PC-3 (cell line): ENCODE data around the gene TMEM43. TPM values are rescaled to one million over a fixed set of nuclear protein-coding genes. Genes with fewer than 3 reads are reported as not detected.

Experiments
- ATAC-seq: fragments of 200-7000 bp; cut with Tn5 transposase; 2 replicates; pipeline ENCODE4 v1.9.1; 2020; ENCODE audit warnings: mild to moderate bottlenecking, moderate library complexity
- BruUV-seq: library from RNA; stranded (reverse); fragments of 400-500 nt; replicated peaks from 2 replicates; lab custom pipeline; 2021; lab: Mats Ljungman, UMichigan
- CTCF ChIA-PET: fragments of 300-600 bp; sonication (Branson Sonifier 250); formaldehyde crosslinking; loops from one replicate; lab custom pipeline; 2022; ENCODE audit warnings: antibody characterized with exemption; lab: Charles Lee
- POLR2A ChIA-PET: fragments of 300-600 bp; sonication (Branson Sonifier 250); formaldehyde crosslinking; loops from one replicate; lab custom pipeline; 2022; ENCODE audit warnings: antibody characterized with exemption; ENCODE audit not compliant: unreplicated experiment; lab: Charles Lee
- DNase-seq: peaks from one replicate; pipeline ENCODE4 v3.0.0-alpha.2; 2015
- H2AFZ ChIP-seq: fragments of 300-600 bp; sonication (generic); 2 replicates; pipeline ENCODE4 v1.6.0; 2016; ENCODE audit warnings: antibody characterized with exemption, low read length
- H3F3A ChIP-seq: fragments of 300-600 bp; sonication (generic); one replicate; pipeline ENCODE4 v1.6.0; 2017; ENCODE audit warnings: antibody characterized with exemption, low read length, control low read depth, mild to moderate bottlenecking; ENCODE audit not compliant: unreplicated experiment
- H3K27ac ChIP-seq: fragments of 300-600 bp; sonication (generic); 2 replicates; pipeline ENCODE4 v1.5.1; 2016; ENCODE audit warnings: mild to moderate bottlenecking, low read length
- H3K27me3 ChIP-seq: fragments of 300-600 bp; sonication (generic); 2 replicates; pipeline ENCODE4 v1.6.1; 2016; ENCODE audit warnings: low read length, mixed read lengths
- H3K36me3 ChIP-seq: fragments of 300-600 bp; sonication (generic); 2 replicates; pipeline ENCODE4 v1.6.1; 2016; ENCODE audit warnings: low read depth, mixed run types, low read length, mixed read lengths
- H3K4me1 ChIP-seq: fragments of 300-600 bp; sonication (generic); 2 replicates; pipeline ENCODE4 v1.5.1; 2016; ENCODE audit warnings: low read length; ENCODE audit not compliant: insufficient read depth
- H3K4me2 ChIP-seq: fragments of 300-600 bp; sonication (generic); 2 replicates; pipeline ENCODE4 v1.6.0; 2016; ENCODE audit warnings: low read length
- H3K4me3 ChIP-seq: fragments of 300-600 bp; sonication (generic); 2 replicates; pipeline ENCODE4 v1.5.1; 2016; ENCODE audit warnings: mild to moderate bottlenecking, low read length, mixed read lengths
- H3K79me2 ChIP-seq: fragments of 300-600 bp; sonication (generic); 2 replicates; pipeline ENCODE4 v1.6.1; 2017; ENCODE audit warnings: low read length, mixed read lengths
- H3K9ac ChIP-seq: fragments of 300-600 bp; sonication (generic); 2 replicates; pipeline ENCODE4 v1.6.0; 2016; ENCODE audit warnings: mild to moderate bottlenecking, low read length
- H3K9me2 ChIP-seq: fragments of 300-600 bp; sonication (generic); replicated peaks from 2 replicates; pipeline ENCODE4 v1.6.1; 2016; ENCODE audit warnings: mixed run types, low read length, mixed read lengths
- H3K9me3 ChIP-seq: fragments of 300-600 bp; sonication (generic); 2 replicates; pipeline ENCODE4 v1.6.1; 2016; ENCODE audit warnings: low read length, mixed read lengths
- H4K20me1 ChIP-seq: fragments of 300-600 bp; sonication (generic); 2 replicates; pipeline ENCODE4 v1.6.1; 2016; ENCODE audit warnings: low read length, mixed read lengths
- CTCF ChIP-seq: fragments of 300-600 bp; sonication (generic); conservative IDR thresholded peaks from 2 replicates; pipeline ENCODE4 v1.5.1; 2017; ENCODE audit warnings: antibody characterized with exemption, low read depth, mild to moderate bottlenecking, low read length
- EZH2 ChIP-seq: fragments of 300-600 bp; sonication (generic); IDR thresholded peaks from one replicate; pipeline ENCODE4 v1.6.1; 2017; ENCODE audit warnings: antibody characterized with exemption, mild to moderate bottlenecking, low read length; ENCODE audit not compliant: unreplicated experiment
- EZH2phosphoT487 ChIP-seq: fragments of 300-600 bp; sonication (generic); IDR thresholded peaks from 2 replicates; pipeline ENCODE4 v1.6.1; 2018; ENCODE audit warnings: mild to moderate bottlenecking, antibody characterized with exemption, low read length, borderline replicate concordance
- intact Hi-C: fragments of 100-400 bp; cut with micrococcal nuclease; formaldehyde crosslinking; loops from 2 replicates; pipeline ENCODE4 v1.9.0; 2023
- total RNA-seq: library from RNA; depleted of rRNA; stranded (reverse); fragments of >200 nt; gene quantifications from 2 replicates; pipeline ENCODE4 v1.2.3, GENCODE V29; 2014

The TMEM43 gene
- total RNA-seq, 1 experiment from 2014 or later, result 83.1 TPM

- H3K4me2 ChIP-seq, result peak overlapping the region; percentile 81
- no peaks in the 10 kb centered on the region for H3K9me2 ChIP-seq
- DNase-seq (no peak), ATAC-seq (no peak)
- no peak for TF ChIP-seq EZH2phosphoT487
- no peak for TF ChIP-seq EZH2
- TF ChIP-seq CTCF, result no peak
- peak overlapping the region; percentile 90 for H3K9ac ChIP-seq
- intact Hi-C loops, result loop anchor here (2.0 to 5.0 kb wide), 2 partner anchors 34 to 473 kb away; partner anchors contain the start of gene CCDC174
- H3F3A ChIP-seq, result no peaks in the 10 kb centered on the region
- H2AFZ ChIP-seq, result peak overlapping the region; percentile 66
- BruUV-seq, result TSS peak; percentile 80
- peak overlapping the region; percentile 74 for H3K4me3 ChIP-seq
- peaks cover 27% of the 10 kb centered on the region for H3K36me3 ChIP-seq
- H3K79me2 ChIP-seq, result peaks cover 81% of the 10 kb centered on the region
- CTCF ChIA-PET, result interaction anchor here (0.5 to 0.9 kb wide), 3 partner anchors 24 to 223 kb away, joined by 3 to 4 read pairs (median 3); partner anchors contain the start of gene SLC6A6
- no peaks in the 10 kb centered on the region for H3K27me3 ChIP-seq
- peaks cover 31% of the 10 kb centered on the region for H3K4me1 ChIP-seq
- POLR2A ChIA-PET, result interaction anchor here (0.5 to 1.5 kb wide), 9 partner anchors 9 to 1567 kb away, joined by 3 to 20 read pairs (median 4); partner anchors contain the start of genes CHCHD4 and TMEM43
- peaks cover 9% of the 10 kb centered on the region; the same call in 1 of the 2 replicates for H4K20me1 ChIP-seq
- peak overlapping the region; percentile 27; the same call in 1 of the 2 replicates for H3K27ac ChIP-seq
- H3K9me3 ChIP-seq, result no peaks in the 10 kb centered on the region
These were observed 54.2 kb downstream of the TMEM43 start for GRCh38 chr3:14179114-14179465.

- Histone ChIP-seq H2AFZ (no peak overlapping the region), H3K9me2 (no peaks in the 10 kb centered on the region), H3K27me3 (no peaks in the 10 kb centered on the region), H3K4me2 (peak overlapping the region; percentile 81), H3F3A (no peaks in the 10 kb centered on the region), H3K36me3 (peaks cover 28% of the 10 kb centered on the region), H3K9ac (peak overlapping the region; percentile 90), H3K9me3 (no peaks in the 10 kb centered on the region), H3K79me2 (peaks cover 74% of the 10 kb centered on the region), H3K4me1 (peaks cover 28% of the 10 kb centered on the region), H3K4me3 (peak overlapping the region; percentile 74), H3K27ac (no peak overlapping the region), H4K20me1 (peaks cover 9% of the 10 kb centered on the region; the same call in 1 of the 2 replicates)
- ChIA-PET CTCF (interaction anchor here (0.5 to 0.9 kb wide), 2 partner anchors 24 to 223 kb away, joined by 3 read pairs; partner anchors contain the start of gene SLC6A6), POLR2A (no interaction called here)
- DNase-seq, result no peak
- TF ChIP-seq EZH2phosphoT487 (no peak), CTCF (no peak), EZH2 (no peak)
- intact Hi-C loops, result loop anchor here (2.0 to 5.0 kb wide), 2 partner anchors 35 to 473 kb away; partner anchors contain the start of gene CCDC174
- no TSS peak for BruUV-seq
- ATAC-seq, result no peak
These were observed 54.9 kb downstream of the TMEM43 start for GRCh38 chr3:14179795-14180194.

GRCh38 chr3:14181253-14181652, 56.4 kb downstream of the TMEM43 start:
- no TSS peak for BruUV-seq
- no peak overlapping the region for H3K4me2 ChIP-seq
- intact Hi-C loops, result no loop called here
- no peak for DNase-seq
- no peak overlapping the region for H3K4me3 ChIP-seq
- peaks cover 18% of the 10 kb centered on the region for H3K4me1 ChIP-seq
- H2AFZ ChIP-seq, result no peak overlapping the region
- ChIA-PET CTCF (no interaction called here), POLR2A (no interaction called here)
- TF ChIP-seq EZH2phosphoT487 (no peak), EZH2 (no peak), CTCF (no peak)
- no peaks in the 10 kb centered on the region for H3F3A ChIP-seq
- H3K79me2 ChIP-seq, result peaks cover 63% of the 10 kb centered on the region
- H4K20me1 ChIP-seq, result peaks cover 5% of the 10 kb centered on the region; the same call in 1 of the 2 replicates
- no peak overlapping the region for H3K9ac ChIP-seq
- no peaks in the 10 kb centered on the region for H3K9me2 ChIP-seq
- no peaks in the 10 kb centered on the region for H3K27me3 ChIP-seq
- H3K36me3 ChIP-seq, result peaks cover 38% of the 10 kb centered on the region
- ATAC-seq, result no peak
- H3K9me3 ChIP-seq, result no peaks in the 10 kb centered on the region
- H3K27ac ChIP-seq, result no peak overlapping the region
